AG04450 (cell line): ENCODE data around the gene LITAF. TPM values are rescaled to one million over a fixed set of nuclear protein-coding genes. Genes with fewer than 3 reads are reported as not detected.

Experiments
- CTCF ChIA-PET: fragments of 300-600, 350-600 bp; formaldehyde crosslinking; extraction: SDS; loops from one replicate; lab custom pipeline; 2022; ENCODE audit warnings: antibody characterized with exemption, inconsistent platforms; lab: Charles Lee
- POLR2A ChIA-PET: fragments of 350-600 bp; formaldehyde crosslinking; extraction: SDS; loops from one replicate; lab custom pipeline; 2021; ENCODE audit warnings: antibody characterized with exemption, inconsistent platforms; lab: Yijun Ruan, JAX
- DNase-seq: peaks from one replicate; pipeline ENCODE4 v3.0.0-alpha.2; 2011; ENCODE audit warnings: low read depth, low spot score
- H3K27ac ChIP-seq: one replicate; pipeline ENCODE4 v1.5.1; 2012; ENCODE audit warnings: low read depth, low read length, control low read depth
- H3K27me3 ChIP-seq: one replicate; pipeline ENCODE4 v1.6.0; 2012; ENCODE audit warnings: low read length; ENCODE audit not compliant: control insufficient read depth, insufficient read depth
- H3K4me3 ChIP-seq: 2 replicates; pipeline ENCODE4 v1.5.1; 2011; ENCODE audit warnings: mild to moderate bottlenecking, low read depth, low read length, control low read depth
- H3K9me3 ChIP-seq: 2 replicates; pipeline ENCODE4 v1.5.1; 2012; ENCODE audit warnings: low read length; ENCODE audit not compliant: control insufficient read depth, insufficient read depth
- CTCF ChIP-seq: IDR thresholded peaks from 2 replicates; pipeline ENCODE4 v1.5.1; 2011; ENCODE audit warnings: low read depth, low read length, control low read depth, inconsistent platforms
- polyA plus RNA-seq: library from polyadenylated mRNA; depleted of rRNA; stranded (reverse); fragments of >200 nt; gene quantifications from 2 replicates; pipeline ENCODE4 v1.2.3, GENCODE V29; 2011

LITAF gene
- polyA plus RNA-seq, 1 experiment: 190 TPM

- H3K9me3 ChIP-seq: no peaks in the 10 kb centered on the region
- ChIA-PET CTCF (no interaction called here), POLR2A (no interaction called here)
- peak overlapping the region; percentile 2 for H3K27ac ChIP-seq
- no peak for DNase-seq
- no peak overlapping the region for H3K4me3 ChIP-seq
- no peaks in the 10 kb centered on the region for H3K27me3 ChIP-seq
- TF ChIP-seq CTCF: no peak
These were observed 15.2 kb downstream of the LITAF start for GRCh38 chr16:11571549-11571948.

GRCh38 chr16:11570806-11571205 lies 15.9 kb downstream of the LITAF start:
- no peaks in the 10 kb centered on the region for H3K9me3 ChIP-seq
- CTCF ChIA-PET: no interaction called here
- POLR2A ChIA-PET: no interaction called here
- no peak overlapping the region for H3K27ac ChIP-seq
- DNase-seq: no peak
- H3K4me3 ChIP-seq: no peak overlapping the region
- no peak for TF ChIP-seq CTCF
- H3K27me3 ChIP-seq: no peaks in the 10 kb centered on the region

GRCh38 chr16:11570258-11570657 lies 16.5 kb downstream of the LITAF start:
- DNase-seq: no peak
- CTCF ChIA-PET: no interaction called here
- no peaks in the 10 kb centered on the region for H3K9me3 ChIP-seq
- H3K27ac ChIP-seq: no peak overlapping the region
- H3K27me3 ChIP-seq: no peaks in the 10 kb centered on the region
- no peak for TF ChIP-seq CTCF
- no peak overlapping the region for H3K4me3 ChIP-seq
- POLR2A ChIA-PET: no interaction called here

GRCh38 chr16:11566398-11566797 lies 20.3 kb downstream of the LITAF start:
- TF ChIP-seq CTCF: no peak
- no peak for DNase-seq
- POLR2A ChIA-PET: interaction anchor here (0.6 kb wide), 1 partner anchor 276 kb away, joined by 4 read pairs; no protein-coding TSS in a partner anchor
- Histone ChIP-seq H3K9me3 (no peaks in the 10 kb centered on the region), H3K27ac (no peak overlapping the region), H3K27me3 (no peaks in the 10 kb centered on the region), H3K4me3 (no peak overlapping the region)
- CTCF ChIA-PET: interaction anchor here (1.7 kb wide), 1 partner anchor 35 kb away, joined by 8 read pairs; no protein-coding TSS in a partner anchor

- POLR2A ChIA-PET: no interaction called here
These were observed 21.1 kb downstream of the LITAF start for GRCh38 chr16:11565665-11566064.

More at GRCh38 chr16:11565665-11566064, 21.1 kb downstream of the LITAF start:
- TF ChIP-seq CTCF: no peak
- no peaks in the 10 kb centered on the region for H3K9me3 ChIP-seq
- no peaks in the 10 kb centered on the region for H3K27me3 ChIP-seq
- H3K27ac ChIP-seq: no peak overlapping the region
- no peak overlapping the region for H3K4me3 ChIP-seq
- no peak for DNase-seq
- CTCF ChIA-PET: interaction anchor here (1.7 kb wide), 1 partner anchor 34 kb away, joined by 8 read pairs; no protein-coding TSS in a partner anchor
